Endometrial microvascular endothelial cells (primary cell): Measurements from ENCODE around the gene GPR17. TPM values are rescaled to one million over a fixed set of nuclear protein-coding genes. Genes with fewer than 3 reads are reported as not detected.

Source experiments
- in situ Hi-C: cut with HindIII; loops from 2 replicates; pipeline ENCODE4 v1.10.0; 2017; ENCODE audit warnings: low sequenced_read_pairs, low pct_unique_long_range_greater_than_20kb; ENCODE audit errors: inconsistent ontology term
- total RNA-seq: library from RNA; depleted of rRNA; stranded (reverse); fragments of >200 nt; gene quantifications from one replicate; pipeline ENCODE4 v1.2.3, GENCODE V29; 2015; ENCODE audit errors: inconsistent ontology term

The GPR17 gene
- total RNA-seq, 1 donor from 2014 or later, result not detected

- in situ Hi-C loops, result no loop called here
These were observed 54.7 kb downstream of the GPR17 start for GRCh38 chr2:127700527-127701192.

GRCh38 chr2:127701193-127701650, 55.3 kb downstream of the GPR17 start, which contains the start of gene SFT2D3:
Gene SFT2D3, plus strand, starts transcription at chr2:127701497. Its CDS starts 32 bp downstream, at chr2:127701529.
- in situ Hi-C loops, result no loop called here

- in situ Hi-C loops, result no loop called here
These were observed 55.9 kb downstream of the GPR17 start for GRCh38 chr2:127701651-127702394.

Other genes starting within 250 kb of the GPR17 start
- gene PROC, start 227.7 kb upstream of the GPR17 start, total RNA-seq, result not detected
- gene IWS1, start 119.7 kb upstream of the GPR17 start, total RNA-seq, result 37.9 TPM
- gene MYO7B, start 110.5 kb upstream of the GPR17 start, total RNA-seq, result 0.19 TPM
- 34.9 TPM for gene LIMS2, start 29.4 kb downstream of the GPR17 start, total RNA-seq
- 4.9 TPM for gene SFT2D3, start 55.3 kb downstream of the GPR17 start, total RNA-seq
- gene WDR33, start 165.0 kb downstream of the GPR17 start, total RNA-seq, result 18.0 TPM
- gene POLR2D, start 212.0 kb downstream of the GPR17 start, total RNA-seq, result 19.3 TPM
- 14.1 TPM for gene AMMECR1L, start 239.8 kb downstream of the GPR17 start, total RNA-seq